Osteoblast (primary cell): ENCODE data around the gene TAAR5. TPM values are rescaled to one million over a fixed set of nuclear protein-coding genes. Genes with fewer than 3 reads are reported as not detected.
"Not testable (repeated sequence)": the region's sequence is repeated elsewhere in the genome, so short reads cannot be mapped to it uniquely, and the experiment has no call there.

Source experiments
- DNase-seq: peaks from one replicate; pipeline ENCODE4 v3.0.0; 2011; ENCODE audit warnings: low spot score, mixed read lengths; ENCODE audit not compliant: insufficient read length; ENCODE audit errors: missing footprints
- H2AFZ ChIP-seq: 2 replicates; pipeline ENCODE4 v1.6.0; 2011; ENCODE audit warnings: mild to moderate bottlenecking, low read length
- H3K27ac ChIP-seq: 2 replicates; pipeline ENCODE4 v1.5.1; 2011; ENCODE audit warnings: mild to moderate bottlenecking, low read depth, low read length, moderate library complexity
- H3K27me3 ChIP-seq: 2 replicates; pipeline ENCODE4 v1.6.0; 2012; ENCODE audit warnings: mild to moderate bottlenecking, control low read depth, inconsistent platforms, low read length, moderate library complexity; ENCODE audit not compliant: insufficient read depth
- H3K36me3 ChIP-seq: 2 replicates; pipeline ENCODE4 v1.5.1; 2011; ENCODE audit warnings: mild to moderate bottlenecking, low read length, control low read depth, moderate library complexity; ENCODE audit not compliant: insufficient read depth
- H3K4me1 ChIP-seq: 2 replicates; pipeline ENCODE4 v1.5.1; 2011; ENCODE audit warnings: mild to moderate bottlenecking, low read length, control low read depth, moderate library complexity; ENCODE audit not compliant: insufficient read depth
- H3K4me2 ChIP-seq: 2 replicates; pipeline ENCODE4 v1.6.0; 2011; ENCODE audit warnings: mild to moderate bottlenecking, low read length; ENCODE audit not compliant: insufficient read depth
- H3K4me3 ChIP-seq: fragments of 200-600 bp; sonication (generic); 3 replicates; pipeline ENCODE4 v1.5.1; 2012; ENCODE audit warnings: mild to moderate bottlenecking, low read length, inconsistent platforms; ENCODE audit not compliant: insufficient read depth
- H3K79me2 ChIP-seq: 2 replicates; pipeline ENCODE4 v1.6.0; 2012; ENCODE audit warnings: mild to moderate bottlenecking, low read length, control low read depth, inconsistent platforms; ENCODE audit not compliant: insufficient read depth
- H3K9me3 ChIP-seq: 2 replicates; pipeline ENCODE4 v1.5.1; 2011; ENCODE audit warnings: low read depth, low read length, control low read depth
- H4K20me1 ChIP-seq: 2 replicates; pipeline ENCODE4 v1.6.0; 2012; ENCODE audit warnings: mild to moderate bottlenecking, low read length, control low read depth; ENCODE audit not compliant: insufficient read depth
- CTCF ChIP-seq: IDR thresholded peaks from 2 replicates; pipeline ENCODE4 v1.5.1; 2011; ENCODE audit warnings: mild to moderate bottlenecking, low read depth, low read length, moderate library complexity; ENCODE audit errors: extremely low read depth
- total RNA-seq: library from RNA; depleted of rRNA; stranded (reverse); fragments of >200 nt; gene quantifications from 2 replicates; pipeline ENCODE4 v1.2.3, GENCODE V29; 2012

Gene TAAR5
- total RNA-seq, 1 donor, result not detected

DNA sequence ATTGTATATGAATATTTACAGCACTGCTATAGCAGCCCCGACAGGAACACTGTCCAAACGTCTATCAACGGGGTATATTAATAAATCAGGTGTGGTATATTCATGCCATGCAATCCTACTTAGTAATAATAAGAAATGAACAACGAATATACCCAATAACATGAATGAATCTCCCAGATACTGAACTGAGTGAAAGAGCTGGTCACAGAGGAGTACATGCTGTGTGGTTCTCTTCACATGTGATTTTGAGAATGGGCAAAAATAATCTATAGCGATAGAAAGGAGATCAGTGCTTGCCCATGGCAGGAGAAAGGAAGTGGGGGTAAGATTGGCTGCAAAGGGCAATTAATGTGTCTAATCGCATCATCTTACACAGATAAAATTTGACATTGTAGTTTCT, 23.1 kb downstream of the TAAR5 start:
- no peak for TF ChIP-seq CTCF
- no peaks in the 10 kb centered on the region for H3K4me1 ChIP-seq
- no peak overlapping the region for H3K4me3 ChIP-seq
- no peaks in the 10 kb centered on the region for H3K79me2 ChIP-seq
- H4K20me1 ChIP-seq, result no peaks in the 10 kb centered on the region
- no peaks in the 10 kb centered on the region for H3K36me3 ChIP-seq
- H3K9me3 ChIP-seq, result no peaks in the 10 kb centered on the region
- no peak overlapping the region for H3K27ac ChIP-seq
- peaks cover 34% of the 10 kb centered on the region for H3K27me3 ChIP-seq
- H2AFZ ChIP-seq, result no peak overlapping the region
- no peak for DNase-seq
- no peak overlapping the region for H3K4me2 ChIP-seq

- H4K20me1 ChIP-seq, H3K36me3 ChIP-seq, H3K27ac ChIP-seq, H3K4me1 ChIP-seq, H3K9me3 ChIP-seq, H2AFZ ChIP-seq, H3K79me2 ChIP-seq, H3K4me2 ChIP-seq, H3K4me3 ChIP-seq, DNase-seq: not testable (repeated sequence)
- H3K27me3 ChIP-seq, result peaks cover 30% of the 10 kb centered on the region
Measured at GRCh38 chr6:132560087-132560486, 29.5 kb downstream of the TAAR5 start.

DNA sequence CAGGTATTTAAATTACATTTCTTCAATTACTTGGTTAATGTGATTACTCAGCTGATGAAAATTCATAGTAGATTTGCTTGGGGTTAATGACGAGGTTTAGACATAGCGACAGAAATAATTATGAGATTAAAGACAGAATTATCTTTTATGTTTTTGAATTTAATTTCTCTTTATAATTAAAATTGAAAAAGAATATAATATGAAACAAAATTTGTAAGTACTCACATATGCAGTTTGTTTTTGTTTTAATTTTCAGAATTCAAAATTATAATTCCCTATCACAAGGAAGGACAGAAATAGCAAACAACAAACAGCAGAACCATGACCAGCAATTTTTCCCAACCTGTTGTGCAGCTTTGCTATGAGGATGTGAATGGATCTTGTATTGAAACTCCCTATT, 37.2 kb downstream of the TAAR5 start, which contains the start of gene TAAR8:
TAAR8 (plus strand) TSS at position 301 of the 400 bp plus-strand sequence; CDS start at position 322, 21 bp downstream.
- DNase-seq, result no peak
- Histone ChIP-seq H3K4me2 (no peak within 1 kb of the TSS), H3K4me1 (no peaks in the 10 kb centered on the region), H3K27me3 (peaks cover 25% of the 10 kb centered on the region), H3K36me3 (no peaks in the 10 kb centered on the region), H3K4me3 (no peak within 1 kb of the TSS), H3K27ac (no peak within 1 kb of the TSS), H4K20me1 (no peaks in the 10 kb centered on the region), H3K79me2 (no peaks in the 10 kb centered on the region), H2AFZ (no peak within 1 kb of the TSS), H3K9me3 (no peaks in the 10 kb centered on the region)
- no peak for TF ChIP-seq CTCF

DNA sequence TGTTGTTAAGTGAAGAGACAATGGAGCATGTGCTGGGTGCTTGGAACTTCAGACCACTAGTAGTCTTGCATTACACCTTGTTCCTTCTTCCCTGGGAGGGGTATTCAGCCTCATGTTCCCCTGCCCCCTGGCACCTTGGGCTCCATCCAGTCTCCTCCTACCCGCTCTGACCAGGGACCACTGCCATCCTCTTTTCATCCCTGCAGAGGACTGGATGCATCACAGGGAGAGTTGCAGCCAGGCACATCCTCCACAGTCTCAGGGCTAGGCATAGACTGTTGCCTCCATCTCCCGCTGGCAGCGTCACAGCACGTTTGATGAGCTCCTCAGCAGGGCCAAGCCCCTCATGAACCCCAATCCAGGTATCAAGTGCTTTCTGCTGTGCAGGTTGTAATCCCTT, 38.3 kb downstream of the TAAR5 start:
- Histone ChIP-seq H3K27me3 (peaks cover 27% of the 10 kb centered on the region), H3K4me2 (no peak overlapping the region), H3K4me3 (no peak overlapping the region), H3K79me2 (no peaks in the 10 kb centered on the region), H2AFZ (no peak overlapping the region), H3K9me3 (no peaks in the 10 kb centered on the region), H4K20me1 (no peaks in the 10 kb centered on the region), H3K4me1 (no peaks in the 10 kb centered on the region), H3K36me3 (no peaks in the 10 kb centered on the region), H3K27ac (no peak overlapping the region)
- TF ChIP-seq CTCF, result no peak
- no peak for DNase-seq
